Measurements from ENCODE around the gene KCNJ4. TPM values are rescaled to one million over a fixed set of nuclear protein-coding genes. Genes with fewer than 3 reads are reported as not detected.

KCNJ4 gene
- polyA plus RNA-seq, 2 of the 4 experiments (the other 2 are of a cell fraction) = 0.12 TPM; not detected in 1

DNA sequence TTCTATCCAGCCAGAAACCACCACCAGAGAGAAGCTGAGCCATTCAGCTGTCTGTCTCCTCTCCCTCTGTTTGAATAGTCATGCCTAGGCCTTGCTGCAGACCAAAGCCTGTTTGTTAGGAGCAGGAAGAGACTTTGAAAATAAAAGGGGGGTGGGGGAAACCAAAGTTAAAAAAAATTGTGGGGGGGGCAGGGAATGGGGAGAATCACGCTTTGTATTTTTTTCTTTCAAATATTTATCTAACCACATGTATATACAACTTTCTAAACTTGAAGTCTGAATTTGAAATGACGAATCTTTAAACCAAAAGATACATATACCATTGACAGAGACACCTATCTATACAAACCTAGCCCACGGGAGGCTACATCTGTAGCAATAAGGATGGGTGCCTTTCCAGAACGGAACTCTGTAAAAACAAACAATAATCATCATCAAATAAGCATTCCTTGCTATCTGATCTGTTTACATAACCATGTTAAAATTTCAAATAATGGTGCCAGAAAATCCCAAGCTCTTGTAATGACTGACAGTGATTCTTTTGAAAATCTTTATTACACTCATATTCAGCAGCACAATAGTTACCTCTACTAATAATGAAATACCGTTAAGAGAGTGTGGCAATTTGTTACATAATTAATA is 36.8 kb upstream of the KCNJ4 start:
- 42% methylated on average over 5 of the region's 5 CpGs for WGBS (ENCODE audit: missing lambda C conversion rate)
- H3K4me3 ChIP-seq = no peak overlapping the region
- ATAC-seq = peak in 1 of 2 experiments; percentile 27; a peak in 1 of 6 replicates
- DNase-seq (ENCODE audit: low read depth in 1 of 2, low spot score in 1 of 2) = no peak
- POLR2A ChIA-PET = interaction anchor here (0.6 to 1.0 kb wide), 3 partner anchors 10 to 207 kb away, joined by 3 to 6 read pairs (median 6); no protein-coding TSS in a partner anchor
- H3K9me3 ChIP-seq = no peaks in the 10 kb centered on the region
- peaks cover 35% of the 10 kb centered on the region for H3K4me1 ChIP-seq
- CTCF ChIA-PET = interaction anchor here (1.1 to 1.9 kb wide), 2 partner anchors 9 to 80 kb away, joined by 3 to 6 read pairs; no protein-coding TSS in a partner anchor
- TF ChIP-seq, protein P1, sequence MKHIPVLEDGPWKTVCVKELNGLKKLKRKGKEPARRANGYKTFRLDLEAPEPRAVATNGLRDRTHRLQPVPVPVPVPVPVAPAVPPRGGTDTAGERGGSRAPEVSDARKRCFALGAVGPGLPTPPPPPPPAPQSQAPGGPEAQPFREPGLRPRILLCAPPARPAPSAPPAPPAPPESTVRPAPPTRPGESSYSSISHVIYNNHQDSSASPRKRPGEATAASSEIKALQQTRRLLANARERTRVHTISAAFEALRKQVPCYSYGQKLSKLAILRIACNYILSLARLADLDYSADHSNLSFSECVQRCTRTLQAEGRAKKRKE (CRISPR knock-in tag; IDR thresholded peaks at IDR 0.05; ENCODE audit: low read depth) = no peak
- TF ChIP-seq HOXB5 (CRISPR knock-in tag; IDR thresholded peaks at IDR 0.05) (no peak), HDAC2 (IDR thresholded peaks at IDR 0.05) (no peak), BHLHE40 (IDR thresholded peaks at IDR 0.05; ENCODE audit: low read depth, low read length) (no peak), CBX8 (IDR thresholded peaks at IDR 0.05) (no peak), EP300 (IDR thresholded peaks at IDR 0.05) (no peak), PBX3 (IDR thresholded peaks at IDR 0.05) (no peak), CHD4 (IDR thresholded peaks at IDR 0.05; ENCODE audit: borderline replicate concordance) (no peak), TFCP2L1 (CRISPR knock-in tag; IDR thresholded peaks at IDR 0.05) (no peak), NFE2L2 (conservative IDR thresholded peaks at IDR 0.05; ENCODE audit: low read length) (no peak)
- no peak for FAIRE-seq
- no peak overlapping the region for H3K27ac ChIP-seq
- H3K4me2 ChIP-seq = peak overlapping the region; percentile 11; the same call in 1 of the 3 replicates

- ATAC-seq (peak; percentile 35 to 54; a peak in 1 of 6 replicates), FAIRE-seq (no peak), DNase-seq (ENCODE audit: low read depth in 1 of 2, low spot score in 1 of 2) (peak in 1 of 2 experiments; percentile 40)
- Histone ChIP-seq H3K4me1 (peaks cover 35% of the 10 kb centered on the region), H3K27ac (peak overlapping the region in 1 of 2 experiments; percentile 55; a peak in 3 of 6 replicates), H3K4me2 (peak overlapping the region; percentile 12; the same call in 1 of the 3 replicates), H3K9me3 (no peaks in the 10 kb centered on the region), H3K4me3 (no peak overlapping the region)
- POLR2A ChIA-PET = interaction anchor here (0.8 kb wide), 1 partner anchor 208 kb away, joined by 6 read pairs; no protein-coding TSS in a partner anchor
- CTCF ChIA-PET = interaction anchor here (1.9 kb wide), 1 partner anchor 81 kb away, joined by 6 read pairs; no protein-coding TSS in a partner anchor
- TF ChIP-seq POLR2A (IDR thresholded peaks at IDR 0.05; ENCODE audit: low read length) (no peak), RAD21 (conservative IDR thresholded peaks at IDR 0.05 in 1 of 2, IDR thresholded peaks at IDR 0.05 in 1 of 2) (no peak), NR3C1 (IDR thresholded peaks at IDR 0.05) (no peak), EHF (CRISPR knock-in tag; IDR thresholded peaks at IDR 0.05) (no peak), NFE2L2 (conservative IDR thresholded peaks at IDR 0.05; ENCODE audit: low read length) (no peak), RNF2 (IDR thresholded peaks at IDR 0.05; ENCODE audit: borderline replicate concordance, low read depth) (no peak), HOXB13 (CRISPR knock-in tag; IDR thresholded peaks at IDR 0.05; ENCODE audit: low read depth) (no peak), JUN (IDR thresholded peaks at IDR 0.05) (no peak), POLR2AphosphoS2 (conservative IDR thresholded peaks at IDR 0.05; ENCODE audit: low read length) (no peak), FOSL2 (IDR thresholded peaks at IDR 0.05) (no peak), FOSL2 (CRISPR knock-in tag; IDR thresholded peaks at IDR 0.05) (no peak), BCL3 (IDR thresholded peaks at IDR 0.05) (no peak), NPAS2 (CRISPR knock-in tag; IDR thresholded peaks at IDR 0.05; ENCODE audit: borderline replicate concordance) (no peak), JUNB (IDR thresholded peaks at IDR 0.05) (no peak), ESRRA (IDR thresholded peaks at IDR 0.05; ENCODE audit: borderline replicate concordance, low read length) (no peak), ELK1 (IDR thresholded peaks at IDR 0.05; ENCODE audit: low read depth, low read length) (no peak), ZNF302 (CRISPR knock-in tag; IDR thresholded peaks at IDR 0.05) (no peak), CEBPB (IDR thresholded peaks at IDR 0.05) (no peak), CHD4 (IDR thresholded peaks at IDR 0.05; ENCODE audit: borderline replicate concordance) (no peak)
- 100% methylated on average over 1 of the region's 1 CpG for WGBS (ENCODE audit: missing lambda C conversion rate)
Measured at GRCh38 chr22:38490915-38491314, 35.9 kb upstream of the KCNJ4 start.

All from A549 (cell line).